NK-92 treated with Interleukin-12 subunit alpha and Interleukin-12 subunit beta, amount 100 ng/mL, for 24 hours (cell line): ENCODE data around the gene CASP5.
"Not testable (repeated sequence)": the region's sequence is repeated elsewhere in the genome, so short reads cannot be mapped to it uniquely, and the experiment has no call there.

Source experiments
- DNase-seq: peaks from one replicate; lab custom pipeline; 2025; lab: John Stamatoyannopoulos, UW

CASP5 gene

GRCh38 chr11:105033343-105033742, 10.4 kb upstream of the CASP5 start:
- no peak for DNase-seq

DNA sequence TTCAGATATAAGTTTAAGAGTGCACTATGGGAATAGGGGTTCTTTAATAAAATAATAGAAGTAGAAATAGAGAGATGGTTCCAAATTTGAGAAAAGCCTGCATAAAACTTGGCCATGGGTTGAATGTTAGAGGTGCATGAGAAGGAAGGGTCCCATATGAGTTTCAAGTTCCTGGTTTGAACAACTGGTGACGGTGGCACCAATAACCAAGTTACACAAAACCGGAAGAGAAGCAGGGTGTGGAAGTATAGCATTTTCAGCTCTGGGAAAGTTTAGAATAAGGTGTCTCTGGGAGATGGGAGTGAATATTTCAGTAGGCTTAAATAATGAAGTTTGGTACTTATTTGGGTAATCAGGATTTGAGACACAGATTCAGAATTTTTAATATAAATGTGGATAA, 9.5 kb upstream of the CASP5 start:
- no peak for DNase-seq

GRCh38 chr11:105027678-105028077, 4.7 kb upstream of the CASP5 start:
- no peak for DNase-seq

DNA sequence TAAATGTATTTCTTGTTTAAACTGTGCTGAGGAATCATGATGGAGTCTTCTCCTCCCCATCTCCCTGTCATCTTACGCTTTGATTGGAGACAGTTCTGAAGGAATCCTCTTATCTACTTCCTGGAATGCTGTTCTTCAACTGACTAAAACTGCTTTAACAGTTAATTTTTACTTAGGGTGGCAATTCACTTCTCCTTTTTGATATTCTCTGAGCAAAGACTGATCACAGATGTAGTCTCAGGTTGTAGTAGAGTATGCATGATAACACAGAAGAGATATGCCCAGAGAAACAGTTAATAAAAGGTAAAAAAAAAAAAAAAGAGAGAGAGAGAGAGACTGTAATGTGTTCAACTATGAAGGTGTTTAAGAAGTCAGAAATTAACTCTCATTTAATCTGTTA, 1.4 kb upstream of the CASP5 start:
- no peak for DNase-seq

GRCh38 chr11:105022527-105022926, 441 bp downstream of the CASP5 start:
- DNase-seq, result no peak

DNA sequence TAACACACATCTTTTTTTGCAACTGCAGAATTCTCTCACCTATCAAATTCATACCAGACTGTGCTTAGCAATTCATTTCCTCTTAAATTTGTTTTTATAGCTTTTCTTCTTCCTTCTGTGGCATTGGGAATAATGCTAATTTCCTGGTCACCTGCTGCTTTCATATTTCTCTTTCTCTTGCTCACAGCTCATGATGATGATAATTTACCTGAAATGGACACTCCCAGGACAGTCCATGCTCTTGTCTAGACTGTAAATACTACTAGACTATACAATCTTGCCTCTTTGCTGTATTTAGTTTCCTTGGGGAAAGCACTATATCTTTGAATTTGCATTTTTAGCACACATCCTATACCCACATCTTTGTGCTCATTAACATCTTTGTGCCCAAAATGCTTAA, 15.5 kb downstream of the CASP5 start:
- no peak for DNase-seq

GRCh38 chr11:105005451-105005845, 17.5 kb downstream of the CASP5 start:
- no peak for DNase-seq

GRCh38 chr11:105004021-105004420, 18.9 kb downstream of the CASP5 start:
- no peak for DNase-seq

DNA sequence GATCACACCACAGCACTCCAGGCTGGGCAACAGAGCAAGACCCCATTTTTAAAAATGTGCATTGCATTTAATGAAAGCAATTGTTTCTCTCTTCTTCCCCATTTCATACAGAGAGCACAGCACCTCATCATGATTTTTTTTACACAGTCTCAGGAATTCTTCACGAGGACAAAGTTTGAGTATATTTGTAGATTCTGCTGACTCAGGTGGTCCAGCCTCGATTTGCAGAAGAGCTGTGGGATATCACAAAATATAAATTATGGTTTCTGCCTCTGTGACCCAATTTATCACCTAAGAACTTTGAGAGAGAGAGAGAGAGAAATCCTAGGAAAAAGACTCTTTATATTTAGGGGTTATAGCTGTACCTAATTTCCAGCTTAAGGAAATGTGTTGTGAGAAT, 19.8 kb downstream of the CASP5 start:
- DNase-seq, result no peak

GRCh38 chr11:105000797-105001196, 22.2 kb downstream of the CASP5 start:
- DNase-seq, result peak; percentile 10

GRCh38 chr11:105000167-105000566, 22.8 kb downstream of the CASP5 start:
- DNase-seq, result no peak

GRCh38 chr11:104999721-105000120, 23.2 kb downstream of the CASP5 start:
- DNase-seq, result no peak

DNA sequence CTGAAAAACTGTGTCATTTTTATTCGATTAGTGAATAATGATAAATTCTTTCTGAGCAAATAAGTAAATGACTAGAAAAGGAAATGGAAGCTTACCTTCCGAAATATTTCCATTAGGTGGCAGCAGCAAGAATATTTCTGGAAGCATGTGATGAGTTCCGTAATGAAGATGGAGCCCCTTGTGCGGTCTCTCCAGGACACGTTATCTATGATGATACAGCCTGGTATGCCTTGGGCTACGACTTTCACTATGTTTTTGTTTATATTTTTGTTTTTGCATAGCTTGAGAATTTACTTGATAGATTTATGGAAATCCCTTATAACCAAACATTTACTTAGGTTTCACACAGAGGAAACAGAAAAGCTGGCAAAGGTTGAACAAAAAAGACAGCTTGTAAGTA, 25.7 kb downstream of the CASP5 start:
- DNase-seq, result no peak

DNA sequence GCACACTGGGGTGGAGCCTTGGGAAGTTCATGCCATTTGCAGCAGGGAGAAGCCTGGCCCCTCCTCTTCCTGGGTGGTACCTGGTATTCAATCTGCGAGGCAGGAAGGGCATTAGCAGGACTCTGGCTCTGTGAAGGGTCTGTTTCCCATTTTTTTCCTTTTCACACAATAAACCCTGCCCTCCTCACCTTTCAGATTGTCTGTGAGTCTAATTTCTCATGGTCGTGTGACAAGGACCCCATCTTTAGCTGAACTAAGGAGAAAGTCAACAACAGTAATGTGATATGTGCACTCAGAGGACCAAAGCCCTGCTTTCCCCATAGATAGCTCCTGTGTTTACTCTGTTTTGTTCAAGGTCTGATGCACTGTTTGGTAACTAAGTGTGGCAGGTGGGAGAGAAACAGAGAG, 28.0 kb downstream of the CASP5 start:
- DNase-seq, result no peak

DNA sequence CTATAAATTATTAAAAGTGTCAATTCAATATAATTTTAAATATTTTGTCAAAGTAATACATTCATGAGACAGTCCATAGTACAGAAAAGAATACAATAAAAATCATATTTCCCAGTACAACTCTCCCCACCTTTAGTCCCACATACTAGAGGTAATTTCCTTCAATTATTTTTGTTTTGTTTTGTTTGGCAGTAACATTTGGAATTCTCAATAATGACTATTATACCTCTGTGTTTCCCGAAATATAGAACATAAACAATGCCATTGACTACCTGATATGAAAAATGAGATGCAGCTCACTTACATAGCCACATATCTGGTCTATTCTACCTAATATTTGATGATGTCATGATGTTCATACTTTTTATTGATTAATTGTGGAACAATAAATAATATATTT, 30.2 kb downstream of the CASP5 start:
- DNase-seq, result no peak

- no peak for DNase-seq
Observed at GRCh38 chr11:104991994-104992393, 31.0 kb downstream of the CASP5 start.

DNA sequence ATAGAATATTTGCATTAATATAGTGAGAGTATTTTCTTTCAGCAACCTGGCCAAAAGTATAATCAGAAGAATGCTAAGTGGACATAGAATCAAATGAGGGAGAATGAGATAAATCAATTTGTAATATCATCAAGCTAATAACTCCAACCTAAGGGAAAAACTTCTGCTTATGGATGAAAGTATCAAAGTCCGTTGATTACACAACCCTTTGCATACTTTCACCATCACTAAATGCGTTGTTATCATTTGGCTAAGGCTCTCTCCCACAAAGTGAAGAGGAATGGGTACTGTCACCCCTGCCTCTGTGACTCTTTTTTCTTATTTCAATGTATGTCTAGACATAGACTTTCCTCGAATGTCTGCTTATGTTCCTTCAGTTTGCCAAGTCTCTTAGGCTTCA, 38.2 kb downstream of the CASP5 start:
- no peak for DNase-seq

DNA sequence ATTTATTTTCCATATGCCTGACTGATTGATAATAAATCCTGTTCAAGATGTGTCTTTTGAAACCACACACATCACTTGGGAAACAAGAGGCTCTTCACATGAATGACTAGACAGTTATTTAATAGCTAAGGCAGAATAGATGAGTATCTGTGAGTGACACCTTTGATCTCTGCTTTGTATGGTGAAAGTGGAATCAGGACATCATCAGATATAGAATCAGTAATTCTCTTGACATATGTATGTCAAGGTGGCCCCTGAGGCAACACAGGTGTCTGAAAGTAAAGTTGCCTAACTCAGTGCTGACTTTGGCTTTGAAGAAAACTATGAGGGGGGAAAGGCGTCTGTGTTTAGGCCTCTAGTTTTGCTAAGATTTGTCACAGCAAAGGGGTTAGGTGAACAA, 43.1 kb downstream of the CASP5 start:
- no peak for DNase-seq

DNA sequence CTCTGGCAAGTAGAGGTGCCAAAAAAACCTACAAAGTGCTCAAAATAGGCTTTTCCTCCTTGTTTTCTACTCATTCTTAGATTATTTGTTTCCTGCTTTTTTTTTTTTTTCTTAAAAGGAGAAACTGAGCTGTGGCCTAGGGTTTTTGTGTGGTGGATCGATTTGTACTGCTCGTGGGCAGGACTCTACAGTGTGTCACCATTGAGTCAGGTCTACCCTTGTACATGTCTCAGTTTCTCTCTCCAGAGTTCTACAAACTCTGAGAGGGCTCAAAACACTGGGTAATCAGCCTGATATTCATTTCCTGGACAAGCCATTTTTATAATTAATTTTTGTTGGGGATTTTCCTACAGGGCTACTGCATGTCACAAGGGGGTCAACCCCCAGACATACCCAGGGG, 49.4 kb downstream of the CASP5 start:
- no peak for DNase-seq

DNA sequence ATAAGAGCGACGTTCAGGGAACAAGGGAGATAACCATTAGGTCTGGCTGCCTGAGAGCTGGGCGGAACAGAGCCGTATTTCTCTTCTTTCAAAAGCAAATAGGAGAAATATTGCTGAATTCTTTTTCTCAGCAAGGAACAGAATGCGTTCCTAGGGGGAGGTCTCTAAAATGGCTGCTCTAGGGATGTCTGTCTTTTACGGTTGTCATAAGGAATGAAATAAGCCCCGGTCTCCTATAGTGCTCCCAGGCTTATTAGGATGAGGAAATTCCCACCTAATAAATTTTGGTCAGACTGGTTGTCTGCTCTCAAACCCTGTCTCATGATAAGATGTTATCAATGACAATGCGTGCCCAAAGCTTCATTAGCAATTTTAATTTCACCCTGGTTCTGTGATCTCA, 50.0 kb downstream of the CASP5 start:
- not testable (repeated sequence) for DNase-seq

DNA sequence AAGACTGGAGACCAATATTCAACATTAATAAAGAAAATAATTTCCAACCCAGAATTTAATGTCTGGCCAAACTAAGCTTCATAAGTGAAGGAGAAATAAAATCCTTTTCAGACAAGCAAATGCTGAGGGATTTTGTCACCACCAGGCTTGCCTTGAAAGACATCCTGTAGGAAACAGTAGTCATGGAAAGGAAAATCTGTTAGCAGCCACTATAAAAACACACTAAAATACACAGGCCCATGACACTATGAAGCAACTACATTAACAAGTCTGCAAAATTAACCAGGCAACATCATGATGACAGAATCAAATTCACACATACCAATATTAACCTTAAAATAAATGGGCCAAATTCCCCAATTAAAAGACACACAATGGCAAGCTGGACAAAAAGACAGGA, 52.2 kb downstream of the CASP5 start:
- no peak for DNase-seq

DNA sequence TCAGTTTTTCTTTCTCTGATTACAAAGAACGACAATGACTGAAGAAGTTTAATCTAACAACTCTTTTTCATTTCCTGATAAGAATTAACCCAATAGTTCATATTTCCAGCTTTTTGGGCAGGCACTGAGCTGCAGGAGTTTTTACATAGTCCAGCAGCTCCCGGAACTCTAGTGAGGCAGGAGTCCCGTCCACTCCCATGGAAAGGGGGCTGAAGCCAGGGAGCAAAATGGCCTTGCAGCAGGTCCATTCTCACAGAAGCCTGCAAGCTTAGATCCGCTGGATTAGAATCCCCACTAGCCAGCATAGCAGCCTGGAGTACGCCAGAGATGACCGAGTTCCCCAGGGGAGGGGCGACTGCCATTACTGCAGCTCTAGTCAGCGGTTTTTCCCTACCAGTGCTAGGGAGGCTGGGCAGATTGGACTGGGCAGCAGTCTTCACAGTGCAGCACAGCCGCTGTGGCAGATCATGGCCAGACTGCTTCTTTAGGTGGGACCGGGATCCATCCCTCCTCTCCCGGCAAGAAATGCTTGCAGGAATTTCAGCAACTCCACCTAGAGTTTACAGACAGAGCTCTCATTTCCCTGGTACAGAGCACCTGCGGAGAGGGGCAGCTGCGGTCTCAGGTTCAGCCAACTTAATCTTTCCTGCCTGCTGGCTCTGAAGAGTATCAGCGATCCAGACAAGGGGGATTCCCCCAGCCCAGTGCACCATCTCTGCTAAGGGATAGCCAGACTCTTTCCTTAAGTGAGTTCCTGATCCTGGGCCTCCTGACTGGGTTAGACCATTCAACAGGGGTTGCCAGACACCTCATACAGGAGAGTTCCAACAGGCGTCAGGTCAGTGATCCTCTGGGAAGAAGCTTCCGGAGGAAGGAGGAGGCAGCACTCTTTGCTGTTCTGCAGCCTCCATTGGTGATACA, 53.9 kb downstream of the CASP5 start:
- no peak for DNase-seq

DNA sequence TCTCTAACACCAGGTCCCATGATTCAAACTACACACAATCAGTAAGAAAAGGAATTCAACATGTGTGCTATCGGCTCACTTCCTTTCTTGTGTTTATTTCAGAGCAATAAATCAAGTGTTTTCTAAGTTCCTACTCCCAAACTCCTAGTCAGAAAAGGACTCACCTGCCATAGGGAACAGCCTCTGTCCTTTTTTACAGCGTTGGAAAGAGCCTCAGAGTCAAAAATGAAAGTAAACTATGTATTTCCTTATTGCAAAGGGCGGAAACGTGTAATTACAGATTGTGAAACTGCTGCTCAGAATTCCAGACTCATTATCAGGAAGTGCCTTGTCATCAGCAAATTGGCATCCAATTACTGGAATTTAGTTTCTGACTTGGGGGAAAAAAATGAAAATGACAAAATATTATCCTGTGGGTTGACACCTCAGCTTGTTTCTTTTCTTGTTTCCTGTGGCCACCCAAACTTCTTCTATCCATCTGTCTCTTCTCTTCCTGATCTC, 54.6 kb downstream of the CASP5 start, which contains the start of gene CASP4:
Gene CASP4, minus strand, starts transcription at position 220 of the 501 bp plus-strand sequence. Its CDS starts 49 bp downstream, at position 171.
- DNase-seq, result no peak
